ENCODE data around the gene VAV3. TPM values are rescaled to one million over a fixed set of nuclear protein-coding genes. Genes with fewer than 3 reads are reported as not detected.
A peak's percentile ranks its signal among the peaks of the same experiment; 100 is the strongest.

Gene VAV3
- total RNA-seq (1 to 10 TPM; 1.1 to 8.3 (median 2.1) TPM), polyA plus RNA-seq (under 1 TPM; 0.57 to 0.94 TPM)
- long read RNA-seq, donor 1, partial matches to known transcripts = 0 of 1 reads
- long read RNA-seq, donor 1, other reads (novel, unspliced or antisense) = 1 of 1 reads
- long read RNA-seq, donor 2 = 0 reads
- long read RNA-seq, donor 3, partial matches to known transcripts = 1 of 1 reads
- long read RNA-seq, donor 3, other reads (novel, unspliced or antisense) = 0 of 1 reads

GRCh38 chr1:107965110-107965991 is at the start of gene VAV3:
Gene VAV3, minus strand, starts transcription at chr1:107965180. Its CDS starts 311 bp downstream, at chr1:107964869.
- Histone ChIP-seq H3K4me3 (peak within 1 kb of the TSS; percentile 40 to 86 (median 64)), H3K9me3 (no peaks in the 10 kb centered on the region), H3K27ac (peak within 1 kb of the TSS; percentile 15 to 90 (median 64)), H3K27me3 (peaks cover 0 to 5% (median 0%) of the 10 kb centered on the region in 9 donors), H3K4me1 (peaks cover 0 to 35% (median 12%) of the 10 kb centered on the region in 12 donors), H3K36me3 (no peaks in the 10 kb centered on the region)
- DNase-seq = peak; percentile 79 to 90 (median 81)
- WGBS, 4 donors = 0 to 1% (median 1%) methylated on average over 27 to 73 of the region's 73 CpGs
- intact Hi-C loops (cut with DNase I) = loop anchor here in 6 of 10 donors (2.0 to 10.0 kb wide), 7 partner anchors 89 to 183 kb away; no protein-coding TSS in a partner anchor
- TF ChIP-seq CTCF (IDR thresholded peaks at IDR 0.05) = peak in 1 of 12 donors; percentile 17
- TF ChIP-seq POLR2A (IDR thresholded peaks at IDR 0.05) = peak in 1 of 2 donors; percentile 37
- ATAC-seq = peak; percentile 60 to 84 (median 76)

GRCh38 chr1:108012553-108012952 is 47.6 kb upstream of the VAV3 start:
- H3K27me3 ChIP-seq = no peaks in the 10 kb centered on the region
- DNase-seq (no peak), ATAC-seq (no peak)
- no peak overlapping the region for H3K4me3 ChIP-seq
- H3K36me3 ChIP-seq = no peaks in the 10 kb centered on the region
- H3K9me3 ChIP-seq = no peaks in the 10 kb centered on the region
- H3K27ac ChIP-seq = no peak overlapping the region
- peaks cover 0 to 12% (median 8%) of the 10 kb centered on the region in 12 donors for H3K4me1 ChIP-seq
- intact Hi-C loops (cut with DNase I) = no loop called here
- TF ChIP-seq POLR2A (IDR thresholded peaks at IDR 0.05) (no peak), CTCF (IDR thresholded peaks at IDR 0.05) (no peak)

GRCh38 chr1:108011295-108011694 is 46.3 kb upstream of the VAV3 start:
- no peaks in the 10 kb centered on the region for H3K9me3 ChIP-seq
- H3K27me3 ChIP-seq = no peaks in the 10 kb centered on the region
- H3K36me3 ChIP-seq = no peaks in the 10 kb centered on the region
- H3K27ac ChIP-seq = no peak overlapping the region
- TF ChIP-seq CTCF (IDR thresholded peaks at IDR 0.05) = no peak
- TF ChIP-seq POLR2A (IDR thresholded peaks at IDR 0.05) = no peak
- peaks cover 0 to 6% (median 1%) of the 10 kb centered on the region in 12 donors for H3K4me1 ChIP-seq
- intact Hi-C loops (cut with DNase I) = no loop called here
- ATAC-seq (no peak), DNase-seq (no peak)
- 88 to 96% (median 92%) methylated on average over 6 of the region's 6 CpGs for WGBS, 4 donors
- H3K4me3 ChIP-seq = no peak overlapping the region

GRCh38 chr1:108010581-108010980 is 45.6 kb upstream of the VAV3 start:
- Histone ChIP-seq H3K4me3 (no peak overlapping the region), H3K4me1 (no peaks in the 10 kb centered on the region), H3K36me3 (no peaks in the 10 kb centered on the region), H3K9me3 (no peaks in the 10 kb centered on the region), H3K27ac (no peak overlapping the region), H3K27me3 (no peaks in the 10 kb centered on the region)
- ATAC-seq (no peak), DNase-seq (no peak)
- TF ChIP-seq POLR2A (IDR thresholded peaks at IDR 0.05) = no peak
- TF ChIP-seq CTCF (IDR thresholded peaks at IDR 0.05) = no peak
- 80 to 87% (median 83%) methylated on average over 4 of the region's 4 CpGs for WGBS, 4 donors
- intact Hi-C loops (cut with DNase I) = no loop called here

Data from heart left ventricle (tissue), 16 donors.